Bronchial epithelial cell (primary cell): ENCODE results near the gene MAP2K6. TPM values are rescaled to one million over a fixed set of nuclear protein-coding genes. Genes with fewer than 3 reads are reported as not detected.

Source experiments
- DNase-seq: peaks from one replicate; pipeline ENCODE4 v3.0.0-alpha.2; 2010; ENCODE audit warnings: low read depth
- FAIRE-seq: peaks from 2 replicates; lab custom pipeline; 2011; peaks lifted over from hg19 to GRCh38; lab: Jason Lieb, UNC
- H3K27me3 ChIP-seq: 2 replicates; pipeline ENCODE4 v1.5.1; 2011; ENCODE audit warnings: low read length; ENCODE audit not compliant: control insufficient read depth, insufficient read depth
- H3K36me3 ChIP-seq: 2 replicates; pipeline ENCODE4 v1.5.1; 2011; ENCODE audit warnings: low read length; ENCODE audit not compliant: control insufficient read depth, insufficient read depth
- H3K4me3 ChIP-seq: 2 replicates; pipeline ENCODE4 v1.5.1; 2011; ENCODE audit warnings: mild to moderate bottlenecking, low read depth, low read length, control low read depth
- CTCF ChIP-seq: IDR thresholded peaks from 2 replicates; pipeline ENCODE4 v1.5.1; 2011; ENCODE audit warnings: mild to moderate bottlenecking, moderate library complexity, low read length, control low read depth, inconsistent platforms; ENCODE audit not compliant: insufficient read depth, severe bottlenecking
- total RNA-seq: library from RNA; depleted of rRNA; stranded (reverse); fragments of >200 nt; gene quantifications from 2 replicates; pipeline ENCODE4 v1.2.1, GENCODE V29; 2014

The MAP2K6 gene
- total RNA-seq, 1 donor from 2014 or later = 0.26 TPM

DNA sequence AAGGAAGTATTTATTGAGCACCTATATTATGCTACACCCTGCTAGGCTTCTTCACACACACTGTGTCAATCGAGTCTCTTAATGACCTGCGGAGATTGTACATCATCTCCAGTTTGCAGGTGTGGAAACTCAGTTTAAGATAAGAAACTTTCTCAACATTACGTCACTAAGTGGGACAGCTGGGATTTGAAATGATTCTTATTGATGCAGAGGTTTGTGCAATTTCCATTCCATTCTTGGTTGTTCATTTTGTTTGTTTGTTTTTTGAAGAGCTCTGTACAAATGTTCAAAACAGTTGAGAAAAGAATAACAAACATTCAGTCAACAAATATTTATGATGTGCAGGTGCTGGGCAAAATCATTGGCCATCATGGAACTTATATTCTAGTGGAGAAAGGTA is 84.8 kb downstream of the MAP2K6 start:
- DNase-seq = no peak
- TF ChIP-seq CTCF = no peak
- FAIRE-seq = no peak
- no peak overlapping the region for H3K4me3 ChIP-seq
- H3K27me3 ChIP-seq = no peaks in the 10 kb centered on the region
- no peaks in the 10 kb centered on the region for H3K36me3 ChIP-seq

- no peaks in the 10 kb centered on the region for H3K27me3 ChIP-seq
Measured at GRCh38 chr17:69500911-69501429, 86.5 kb downstream of the MAP2K6 start.

DNA sequence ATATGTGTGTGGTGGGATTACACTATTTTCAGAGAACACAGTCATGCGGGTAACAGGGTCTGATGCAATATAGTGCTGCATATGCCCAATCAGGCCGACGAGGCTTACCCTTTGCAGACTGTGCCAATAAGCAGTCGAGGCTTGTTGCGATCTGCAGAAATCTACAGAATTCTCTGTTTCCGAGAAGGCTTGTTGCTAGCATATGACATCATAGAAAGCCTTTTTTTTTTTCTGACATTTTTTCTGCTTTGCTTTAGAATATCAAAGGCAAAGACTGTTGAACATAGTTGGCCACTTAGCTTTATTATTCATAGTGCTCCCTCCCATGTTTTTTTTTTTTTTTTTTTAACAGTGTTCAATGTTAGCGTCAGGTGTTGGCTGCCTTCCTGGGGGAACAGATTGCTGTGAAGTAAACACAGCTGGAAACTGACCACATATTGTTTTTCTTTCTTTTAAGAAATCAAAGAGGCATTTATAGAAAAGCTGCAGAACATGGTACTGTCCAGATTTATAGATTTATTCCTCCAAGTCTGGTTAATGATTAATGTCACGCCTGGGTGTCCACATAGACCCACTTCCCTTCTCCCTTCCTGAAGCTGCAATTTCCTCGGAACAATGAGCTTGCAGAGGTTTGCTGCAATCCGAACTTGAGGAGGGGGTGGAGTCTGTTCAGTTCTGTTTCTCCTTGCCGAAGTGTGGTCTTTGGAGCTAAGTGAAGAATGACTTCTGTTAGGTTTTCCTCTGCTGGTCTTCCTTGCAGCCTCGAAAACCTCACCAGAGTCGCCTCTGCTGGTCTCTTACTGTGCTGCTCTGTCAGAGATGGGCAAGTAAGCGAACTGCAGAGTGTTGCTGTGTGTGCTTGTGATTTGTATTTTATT is 87.3 kb downstream of the MAP2K6 start:
- H3K36me3 ChIP-seq = no peaks in the 10 kb centered on the region
- H3K4me3 ChIP-seq = no peak overlapping the region
- H3K27me3 ChIP-seq = no peaks in the 10 kb centered on the region
- DNase-seq (peak; percentile 53), FAIRE-seq (peak; percentile 28)
- TF ChIP-seq CTCF = no peak

More at GRCh38 chr17:69500911-69501429, 86.5 kb downstream of the MAP2K6 start:
- Histone ChIP-seq H3K4me3 (no peak overlapping the region), H3K36me3 (no peaks in the 10 kb centered on the region)
- no peak for DNase-seq
- FAIRE-seq = no peak
- no peak for TF ChIP-seq CTCF

- Histone ChIP-seq H3K36me3 (no peaks in the 10 kb centered on the region), H3K27me3 (no peaks in the 10 kb centered on the region), H3K4me3 (no peak overlapping the region)
- TF ChIP-seq CTCF = no peak
- DNase-seq (no peak), FAIRE-seq (no peak)
Measured at GRCh38 chr17:69503711-69504110, 89.2 kb downstream of the MAP2K6 start.

DNA sequence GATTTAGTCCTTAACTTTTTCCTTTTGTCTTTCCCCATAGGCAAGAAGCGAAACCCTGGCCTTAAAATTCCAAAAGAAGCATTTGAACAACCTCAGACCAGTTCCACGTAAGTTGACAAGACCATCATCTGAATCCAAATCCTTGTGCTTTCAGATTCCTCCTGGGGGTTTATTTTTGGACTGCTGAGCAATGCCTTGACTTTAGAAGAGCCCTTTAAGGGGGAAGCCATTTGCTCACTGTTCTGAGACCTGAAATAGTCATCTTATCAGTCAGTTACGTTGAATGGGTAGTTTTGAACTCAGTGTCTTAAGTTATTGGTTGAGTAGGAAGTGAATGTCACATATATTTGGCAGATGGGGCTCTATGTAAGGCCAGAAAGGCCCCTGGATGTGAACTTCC is 91.2 kb downstream of the MAP2K6 start:
- no peak for DNase-seq
- TF ChIP-seq CTCF = no peak
- no peak for FAIRE-seq
- H3K4me3 ChIP-seq = no peak overlapping the region
- H3K36me3 ChIP-seq = no peaks in the 10 kb centered on the region
- no peaks in the 10 kb centered on the region for H3K27me3 ChIP-seq
